GM21423 (cell line): ENCODE measurements around the gene PYROXD2.

Experiments
- ATAC-seq: cut with Tn5 transposase; IDR thresholded peaks from one replicate; pipeline ENCODE4 v1.9.1; 2021; ENCODE audit warnings: mild to moderate bottlenecking, moderate library complexity; ENCODE audit not compliant: unreplicated experiment

The PYROXD2 gene

DNA sequence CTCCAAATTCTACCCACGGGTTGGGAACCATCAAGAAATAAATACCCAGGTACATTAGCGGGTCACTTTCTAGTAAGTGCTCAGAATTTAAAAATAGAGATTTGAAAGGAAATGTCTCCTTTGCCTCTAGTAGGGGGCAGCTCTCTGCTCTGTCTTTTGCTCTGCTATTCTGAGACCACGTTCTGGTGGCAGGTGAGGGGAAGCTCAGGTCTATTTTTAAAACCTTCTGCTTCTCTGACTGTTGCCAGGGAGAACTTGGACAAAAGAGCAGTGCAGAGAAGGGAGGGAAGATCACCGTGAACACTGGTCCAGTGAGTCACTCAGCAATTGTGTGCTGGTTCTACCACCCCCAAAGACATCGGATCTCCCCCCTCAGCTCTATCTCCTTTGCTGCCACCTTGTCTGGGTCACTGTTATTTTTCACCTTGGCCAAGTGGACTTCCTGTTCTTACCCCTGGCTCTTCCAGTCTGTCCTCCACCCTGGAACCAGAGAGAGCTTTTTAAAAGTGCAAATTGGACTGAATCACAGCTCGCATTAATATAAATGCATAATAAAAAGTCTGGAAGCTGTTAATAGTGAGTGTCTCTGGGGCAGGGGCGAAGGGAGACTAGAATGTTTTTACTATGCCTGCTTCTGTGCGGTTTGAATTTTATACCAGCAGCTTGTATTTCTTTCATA lies 74.6 kb downstream of the PYROXD2 start:
- ATAC-seq: peak; percentile 45

DNA sequence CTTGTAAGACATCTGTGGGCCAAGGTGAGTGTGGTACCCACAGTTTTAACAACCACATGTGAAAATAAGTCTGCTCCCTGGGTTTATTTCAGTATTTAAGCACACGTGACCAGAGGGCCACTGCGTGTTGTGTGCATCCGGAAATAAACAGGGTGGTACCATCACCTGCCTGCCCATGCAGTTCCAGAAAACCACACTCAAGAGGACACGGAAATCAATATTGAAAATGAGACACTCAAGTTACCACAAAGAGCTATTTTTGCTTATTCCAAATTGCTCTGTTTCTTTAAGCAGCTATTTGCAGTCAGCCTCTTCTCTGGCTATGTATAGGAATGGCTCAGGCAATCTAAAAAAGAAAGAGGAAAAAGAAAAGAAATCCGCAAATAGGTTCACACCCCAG lies 75.2 kb downstream of the PYROXD2 start:
- peak; percentile 90 for ATAC-seq

DNA sequence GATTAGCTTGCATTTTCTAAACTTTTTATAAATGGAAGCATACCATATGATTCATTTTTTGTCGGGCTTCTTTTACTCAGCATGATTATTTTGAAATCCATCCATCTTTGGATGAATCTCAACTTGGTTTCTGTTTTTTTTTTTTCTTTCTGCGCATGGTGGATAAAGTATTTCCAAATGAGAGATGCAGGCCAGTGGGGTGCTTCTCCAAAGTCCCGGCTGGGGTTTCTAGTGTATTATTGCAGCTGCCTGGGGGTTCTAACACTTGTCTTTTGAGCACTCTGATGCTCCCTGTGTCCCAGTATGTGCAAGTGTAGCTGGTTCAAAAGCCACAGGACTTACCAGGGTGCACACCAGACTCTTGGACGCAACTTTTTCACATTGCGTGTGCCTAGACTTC lies 76.1 kb downstream of the PYROXD2 start:
- no peak for ATAC-seq

- ATAC-seq: no peak
These were observed 76.7 kb downstream of the PYROXD2 start for GRCh38 chr10:98338318-98338717.

DNA sequence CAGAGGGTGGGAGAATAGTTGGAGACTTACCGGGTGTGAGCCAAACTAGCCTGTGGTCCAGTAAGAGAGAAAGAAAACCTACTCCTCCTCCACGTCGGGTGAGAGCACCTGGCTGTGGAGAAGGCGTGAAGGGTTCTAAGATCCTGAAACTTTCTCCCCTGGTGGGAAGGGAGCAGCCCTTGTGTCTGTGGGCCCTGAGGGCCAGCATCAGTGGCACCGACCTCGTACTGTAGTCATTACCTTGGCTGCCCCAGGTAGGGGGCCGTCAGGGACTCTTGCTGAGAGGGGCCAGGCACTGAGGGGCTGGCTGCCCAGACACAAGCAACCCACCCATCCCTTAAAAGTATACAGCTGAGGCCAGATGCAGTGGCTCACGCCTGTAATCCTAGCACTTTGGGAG lies 77.5 kb downstream of the PYROXD2 start:
- no peak for ATAC-seq
